DND-41 (cell line): ENCODE results near the gene ZNF451.

Experiments used
- ATAC-seq: fragments of 200-7000 bp; cut with Tn5 transposase; 3 replicates; pipeline ENCODE4 v1.9.1; 2021; ENCODE audit warnings: low read depth; ENCODE audit not compliant: insufficient read depth
- DNase-seq: peaks from one replicate; pipeline ENCODE4 v3.0.0-alpha.2; 2020
- H2AFZ ChIP-seq: 2 replicates; pipeline ENCODE4 v1.6.0; 2012; ENCODE audit warnings: low read depth, low read length
- H3K27ac ChIP-seq: 2 replicates; pipeline ENCODE4 v1.5.1; 2012; ENCODE audit warnings: low read length, inconsistent platforms
- H3K27me3 ChIP-seq: fragments of 200-600 bp; sonication (generic); 2 replicates; pipeline ENCODE4 v1.6.0; 2012; ENCODE audit warnings: low read length, mild to moderate bottlenecking, inconsistent platforms; ENCODE audit not compliant: insufficient read depth, poor library complexity
- H3K36me3 ChIP-seq: 2 replicates; pipeline ENCODE4 v1.5.1; 2012; ENCODE audit warnings: low read length, inconsistent platforms; ENCODE audit not compliant: insufficient read depth
- H3K4me1 ChIP-seq: 2 replicates; pipeline ENCODE4 v1.5.1; 2012; ENCODE audit warnings: mild to moderate bottlenecking, low read length; ENCODE audit not compliant: insufficient read depth
- H3K4me2 ChIP-seq: 2 replicates; pipeline ENCODE4 v1.6.0; 2012; ENCODE audit warnings: mild to moderate bottlenecking, moderate library complexity, low read length, inconsistent platforms; ENCODE audit not compliant: insufficient read depth
- H3K4me3 ChIP-seq, 2 experiments: fragments of 200-600 bp in 1 of 2; shearing (Covaris generic) in 1 of 2; 2 replicates each; pipeline ENCODE4 v1.5.1; 2012 to 2016; ENCODE audit warnings: inconsistent platforms in 2 of 2, low read length in 2 of 2, mild to moderate bottlenecking in 2 of 2, low read depth in 1 of 2, moderate library complexity in 1 of 2
- H3K79me2 ChIP-seq: 2 replicates; pipeline ENCODE4 v1.6.0; 2012; ENCODE audit warnings: low read length, inconsistent platforms; ENCODE audit not compliant: insufficient read depth
- H3K9ac ChIP-seq: 2 replicates; pipeline ENCODE4 v1.6.0; 2012; ENCODE audit warnings: low read depth, mild to moderate bottlenecking, inconsistent platforms, low read length, moderate library complexity
- H3K9me3 ChIP-seq: 2 replicates; pipeline ENCODE4 v1.5.1; 2012; ENCODE audit warnings: low read length, moderate library complexity, mild to moderate bottlenecking, inconsistent platforms; ENCODE audit not compliant: insufficient read depth, severe bottlenecking
- H4K20me1 ChIP-seq: 2 replicates; pipeline ENCODE4 v1.6.0; 2012; ENCODE audit warnings: low read length; ENCODE audit not compliant: insufficient read depth
- CTCF ChIP-seq: IDR thresholded peaks from 2 replicates; pipeline ENCODE4 v1.5.1; 2012; ENCODE audit warnings: borderline replicate concordance, low read length, moderate library complexity, mild to moderate bottlenecking; ENCODE audit not compliant: poor library complexity, severe bottlenecking; ENCODE audit errors: extremely low read depth
- EZH2 ChIP-seq: IDR thresholded peaks from 3 replicates; pipeline ENCODE4 v1.6.1; 2012; ENCODE audit warnings: borderline replicate concordance, low read depth, mild to moderate bottlenecking, moderate library complexity, low read length, inconsistent platforms; ENCODE audit not compliant: severe bottlenecking

Gene ZNF451

GRCh38 chr6:57195457-57195856 lies 105.5 kb downstream of the ZNF451 start:
- H4K20me1 ChIP-seq, result no peaks in the 10 kb centered on the region; the same call in 1 of the 2 replicates
- H2AFZ ChIP-seq, result no peak overlapping the region
- no peak overlapping the region for H3K4me2 ChIP-seq
- H3K9ac ChIP-seq, result no peak overlapping the region
- ATAC-seq (no peak), DNase-seq (no peak)
- TF ChIP-seq EZH2, result no peak
- no peak for TF ChIP-seq CTCF
- peaks cover 30% of the 10 kb centered on the region for H3K36me3 ChIP-seq
- H3K27me3 ChIP-seq, result no peaks in the 10 kb centered on the region
- no peaks in the 10 kb centered on the region for H3K79me2 ChIP-seq
- no peak overlapping the region for H3K4me3 ChIP-seq
- H3K9me3 ChIP-seq, result no peaks in the 10 kb centered on the region
- H3K4me1 ChIP-seq, result no peaks in the 10 kb centered on the region
- no peak overlapping the region for H3K27ac ChIP-seq

- H3K9ac ChIP-seq, result no peak overlapping the region
- peak; percentile 33; the same call in 2 of the 3 replicates for ATAC-seq
- H3K36me3 ChIP-seq, result peaks cover 2% of the 10 kb centered on the region; the same call in 1 of the 2 replicates
- H3K27me3 ChIP-seq, result no peaks in the 10 kb centered on the region
- no peak for DNase-seq
- H3K4me1 ChIP-seq, result no peaks in the 10 kb centered on the region
- no peak overlapping the region for H3K4me3 ChIP-seq
- TF ChIP-seq EZH2, result no peak
- TF ChIP-seq CTCF, result no peak
- H4K20me1 ChIP-seq, result no peaks in the 10 kb centered on the region; the same call in 1 of the 2 replicates
- H2AFZ ChIP-seq, result no peak overlapping the region
- H3K79me2 ChIP-seq, result 0 out of 2 replicates have a peak, but pooled peaks cover 2% of the 10 kb centered on the region
- H3K4me2 ChIP-seq, result no peak overlapping the region
- H3K27ac ChIP-seq, result no peak overlapping the region
- H3K9me3 ChIP-seq, result no peaks in the 10 kb centered on the region
Measured at GRCh38 chr6:57198926-57199636, 109.1 kb downstream of the ZNF451 start.

- Histone ChIP-seq H2AFZ (no peak overlapping the region), H3K27ac (no peak overlapping the region), H3K79me2 (0 out of 2 replicates have a peak, but pooled peaks cover 4% of the 10 kb centered on the region), H3K4me2 (no peak overlapping the region), H3K4me3 (no peak overlapping the region), H3K27me3 (no peaks in the 10 kb centered on the region), H3K36me3 (peaks cover 2% of the 10 kb centered on the region; the same call in 1 of the 2 replicates), H4K20me1 (no peaks in the 10 kb centered on the region), H3K9ac (no peak overlapping the region), H3K4me1 (no peaks in the 10 kb centered on the region), H3K9me3 (no peaks in the 10 kb centered on the region)
- ATAC-seq, result no peak
- TF ChIP-seq EZH2 (no peak), CTCF (no peak)
- DNase-seq, result no peak
Measured at GRCh38 chr6:57201718-57202117, 111.7 kb downstream of the ZNF451 start.
